HepG2 (cell line): Measurements from ENCODE around the gene SIGLECL1. TPM values are rescaled to one million over a fixed set of nuclear protein-coding genes. Genes with fewer than 3 reads are reported as not detected.

Experiments
- ATAC-seq: fragments of 200-7000 bp; cut with Tn5 transposase; 3 replicates; pipeline ENCODE4 v1.9.1; 2020; ENCODE audit warnings: mild to moderate bottlenecking, moderate library complexity
- BruUV-seq: library from RNA; stranded (reverse); fragments of 400-500 nt; replicated peaks from 2 replicates; lab custom pipeline; 2021; lab: Mats Ljungman, UMichigan
- CTCF ChIA-PET: fragments of 300-600 bp; formaldehyde crosslinking; extraction: SDS; loops from one replicate; lab custom pipeline; 2021; ENCODE audit warnings: low total read pairs, inconsistent platforms, low intra/inter-chr PET ratio; lab: Yijun Ruan, JAX
- POLR2A ChIA-PET: fragments of 350-600 bp; sonication (Branson Sonifier 250); formaldehyde crosslinking; loops from one replicate; lab custom pipeline; 2020; ENCODE audit warnings: antibody characterized with exemption, inconsistent platforms; lab: Yijun Ruan, JAX
- DNase-seq: peaks from one replicate; pipeline ENCODE4 v3.0.0-alpha.2; 2015; ENCODE audit warnings: low spot score
- FAIRE-seq: peaks from 3 replicates; lab custom pipeline; 2011; peaks lifted over from hg19 to GRCh38; lab: Jason Lieb, UNC
- H2AFZ ChIP-seq: one replicate; pipeline ENCODE4 v1.6.1; 2011; ENCODE audit warnings: low read length, inconsistent platforms
- H3K27ac ChIP-seq: fragments of 300-600 bp; 3 replicates; pipeline ENCODE4 v1.8.0; 2011; ENCODE audit warnings: mixed run types, mild to moderate bottlenecking, mixed read lengths, low read length, inconsistent platforms; ENCODE audit not compliant: insufficient read depth; ENCODE audit errors: extremely low read length
- H3K27me3 ChIP-seq, 2 experiments: fragments of 200-600 bp in 1 of 2; 2 replicates in 1 of 2; 3 replicates in 1 of 2; pipeline versions ENCODE4 v1.6.0 to v1.8.0; 2011; ENCODE audit warnings: low read length in 2 of 2, mild to moderate bottlenecking in 2 of 2, moderate library complexity in 2 of 2, inconsistent platforms in 1 of 2; ENCODE audit not compliant: insufficient read depth in 2 of 2, control insufficient read depth in 1 of 2
- H3K36me3 ChIP-seq, 2 experiments: fragments of 200-600 bp in 1 of 2; replicated peaks in 1 of 2; 2 replicates in 1 of 2; 3 replicates in 1 of 2; pipeline versions ENCODE4 v1.5.1 to v1.8.0; 2011; ENCODE audit warnings: low read length in 2 of 2, inconsistent platforms in 1 of 2; ENCODE audit not compliant: insufficient read depth in 2 of 2, control insufficient read depth in 1 of 2
- H3K4me1 ChIP-seq: 2 replicates; pipeline ENCODE4 v1.5.1; 2012; ENCODE audit warnings: low read length, inconsistent platforms; ENCODE audit not compliant: insufficient read depth
- H3K4me2 ChIP-seq: 2 replicates; pipeline ENCODE4 v1.6.0; 2011; ENCODE audit warnings: low read depth, low read length, inconsistent platforms
- H3K4me3 ChIP-seq, 3 experiments: fragments of 200-600 bp in 1 of 3; sonication (generic), shearing (Covaris generic) in 1 of 3; replicated peaks in 1 of 3; 2 replicates each; pipeline ENCODE4 v1.5.1; 2011 to 2016; ENCODE audit warnings: low read length in 3 of 3, inconsistent platforms in 2 of 3, low read depth in 2 of 3, mild to moderate bottlenecking in 2 of 3, control low read depth in 1 of 3, mixed read lengths in 1 of 3; ENCODE audit not compliant: insufficient read depth in 1 of 3
- H3K79me2 ChIP-seq: one replicate; pipeline ENCODE4 v1.6.1; 2011; ENCODE audit warnings: low read length, inconsistent platforms; ENCODE audit not compliant: insufficient read depth
- H3K9ac ChIP-seq: 2 replicates; pipeline ENCODE4 v1.6.0; 2011; ENCODE audit warnings: mild to moderate bottlenecking, low read depth, low read length, inconsistent platforms; ENCODE audit not compliant: insufficient read depth
- H3K9me3 ChIP-seq: 2 replicates; pipeline ENCODE4 v1.5.1; 2012; ENCODE audit warnings: mild to moderate bottlenecking, low read length
- H4K20me1 ChIP-seq: 2 replicates; pipeline ENCODE4 v1.6.0; 2011; ENCODE audit warnings: inconsistent platforms, mild to moderate bottlenecking, low read length, moderate library complexity; ENCODE audit not compliant: insufficient read depth
- NR2F1 ChIP-seq, 2 experiments: fragments of 450-650 bp in 1 of 2; formaldehyde crosslinking in 1 of 2; IDR thresholded peaks; 2 replicates each; pipeline versions ENCODE4 v1.5.0 to v1.6.1; 2016 to 2020; ENCODE audit warnings: mild to moderate bottlenecking in 1 of 2, missing compliant biosample characterization in 1 of 2, missing genetic modification reagents in 1 of 2, moderate library complexity in 1 of 2
- ONECUT2 ChIP-seq: sonication (generic); formaldehyde crosslinking; IDR thresholded peaks from 2 replicates; pipeline ENCODE4 v1.4.0; 2020; ENCODE audit warnings: missing genetic modification reagents
- PRPF4 ChIP-seq: fragments of 200-400 bp; formaldehyde crosslinking; IDR thresholded peaks from 2 replicates; pipeline ENCODE4 v1.6.1; 2016; ENCODE audit warnings: low read length, low read depth; ENCODE audit not compliant: poor library complexity, severe bottlenecking
- SOX5 ChIP-seq: IDR thresholded peaks from 2 replicates; pipeline ENCODE4 v1.6.1; 2016; ENCODE audit warnings: borderline replicate concordance
- SSRP1 ChIP-seq: IDR thresholded peaks from 2 replicates; pipeline ENCODE4 v1.6.1; 2016; ENCODE audit warnings: control low read depth
- ZBTB42 ChIP-seq: sonication (generic); formaldehyde crosslinking; IDR thresholded peaks from 2 replicates; pipeline ENCODE4 v1.5.0; 2020; ENCODE audit warnings: mild to moderate bottlenecking, missing genetic modification reagents
- ZC3H4 ChIP-seq: sonication (generic); formaldehyde crosslinking; IDR thresholded peaks from 2 replicates; pipeline ENCODE4 v1.4.0; 2020; ENCODE audit warnings: missing genetic modification reagents, borderline replicate concordance
- ZNF589 ChIP-seq: sonication (generic); formaldehyde crosslinking; conservative IDR thresholded peaks from 2 replicates; pipeline ENCODE4 v1.8.0; 2022; ENCODE audit warnings: mild to moderate bottlenecking, moderate library complexity, missing genetic modification reagents
- ZNF619 ChIP-seq: sonication (generic); formaldehyde crosslinking; IDR thresholded peaks from 2 replicates; pipeline ENCODE4 v1.4.0; 2020; ENCODE audit warnings: mild to moderate bottlenecking, missing genetic modification reagents
- ZNF660 ChIP-seq: sonication (generic); formaldehyde crosslinking; IDR thresholded peaks from 2 replicates; pipeline ENCODE4 v1.5.1; 2020; ENCODE audit warnings: mild to moderate bottlenecking, low read depth, missing genetic modification reagents, borderline replicate concordance
- ZNF781 ChIP-seq: sonication (generic); formaldehyde crosslinking; IDR thresholded peaks from 2 replicates; pipeline ENCODE4 v1.5.1; 2020; ENCODE audit warnings: borderline replicate concordance, mild to moderate bottlenecking, missing genetic modification reagents; ENCODE audit errors: not compliant biosample characterization
- ZNF782 ChIP-seq: sonication (generic); formaldehyde crosslinking; IDR thresholded peaks from 2 replicates; pipeline ENCODE4 v1.4.0; 2020; ENCODE audit warnings: missing genetic modification reagents, mild to moderate bottlenecking, borderline replicate concordance
- ZNF850 ChIP-seq: sonication (generic); formaldehyde crosslinking; conservative IDR thresholded peaks from 2 replicates; pipeline ENCODE4 v1.9.0; 2021; ENCODE audit warnings: mild to moderate bottlenecking, missing genetic modification reagents
- ZNF878 ChIP-seq: sonication (generic); formaldehyde crosslinking; IDR thresholded peaks from 2 replicates; pipeline ENCODE4 v1.8.1; 2023; ENCODE audit warnings: mild to moderate bottlenecking, missing genetic modification reagents, moderate library complexity
- WGBS: methylation state at CpG from one replicate; pipeline ENCODE4 v1.1.6; 2017; ENCODE audit warnings: low lambda C conversion rate; 5-methylcytosine and 5-hydroxymethylcytosine counted together
- in situ Hi-C: cut with HindIII; loops from 2 replicates; pipeline ENCODE4 v1.10.0; 2017; ENCODE audit warnings: low pct_unique_long_range_greater_than_20kb; ENCODE audit not compliant: extremely low pct_ligation_motif_present
- intact Hi-C: fragments of 100-400 bp; cut with micrococcal nuclease; formaldehyde crosslinking; loops from one replicate; pipeline ENCODE4 v1.10.0; 2022; ENCODE audit not compliant: unreplicated experiment
- polyA plus RNA-seq, 8 experiments: library from polyadenylated mRNA; depleted of rRNA in 3 of 8; stranded (reverse) in 7 of 8; unstranded in 1 of 8; fragments of >200 nt; fragmentation: Illumina TruSeq in 4 of 8; extraction: Trizol in 4 of 8; gene quantifications; 2 replicates each; pipeline versions ENCODE4 v1.2.1 to v1.2.3, GENCODE V29; 2011 to 2016; ENCODE audit warnings: low read depth in 4 of 8, missing spikeins in 1 of 8, mixed read lengths in 1 of 8; ENCODE audit not compliant: insufficient read depth in 1 of 8
- total RNA-seq, 5 experiments: library from RNA; depleted of rRNA; stranded (reverse); fragments of >200 nt; fragmentation: Illumina TruSeq; extraction: Trizol; gene quantifications; 2 replicates each; pipeline ENCODE4 v1.2.3, GENCODE V29; 2016; ENCODE audit warnings: low read depth in 1 of 5
- TF ChIP-seq, protein P1 (sequence below): sonication (generic); formaldehyde crosslinking; IDR thresholded peaks from 2 replicates; pipeline ENCODE4 v1.8.1; 2022; ENCODE audit warnings: low read depth, mild to moderate bottlenecking, missing genetic modification reagents

SIGLECL1 gene
- total and polyA plus RNA-seq, 2 of the 13 experiments (the other 11 are each of a cell fraction or from before 2014, with no cell fraction given) = not detected

DNA sequence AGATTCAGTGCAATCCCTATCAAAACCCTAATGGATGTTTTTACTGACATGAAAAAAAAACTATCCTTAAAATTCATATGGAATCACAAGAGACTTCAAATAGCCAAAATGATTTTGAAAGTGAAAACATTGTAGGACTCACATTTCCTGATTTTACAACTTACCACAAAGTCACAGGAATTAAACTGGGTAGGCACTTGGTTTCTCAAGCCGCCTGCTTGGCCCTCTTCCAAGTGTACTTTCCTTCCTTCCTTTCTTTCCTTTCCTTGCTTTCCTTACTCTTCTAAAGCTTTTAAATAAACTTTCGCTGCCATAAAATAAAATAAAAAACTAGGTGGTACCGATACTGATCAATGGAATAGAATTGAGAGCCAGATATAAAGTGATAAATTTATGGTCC, 47.0 kb upstream of the SIGLECL1 start:
- intact Hi-C loops = no loop called here
- no peak for FAIRE-seq

More for the DNA sequence above, 47.0 kb upstream of the SIGLECL1 start:
- ATAC-seq (no peak), DNase-seq (no peak)
- H2AFZ ChIP-seq = no peak overlapping the region
- no peaks in the 10 kb centered on the region for H3K4me1 ChIP-seq
- in situ Hi-C loops = no loop called here
- no peak for TF ChIP-seq ZBTB42
- TF ChIP-seq SSRP1 = no peak
- no peak for TF ChIP-seq PRPF4
- no peak for TF ChIP-seq ZNF660 (CRISPR knock-in tag)
- no peak for TF ChIP-seq ZNF782 (CRISPR knock-in tag)
- TF ChIP-seq, protein P1, sequence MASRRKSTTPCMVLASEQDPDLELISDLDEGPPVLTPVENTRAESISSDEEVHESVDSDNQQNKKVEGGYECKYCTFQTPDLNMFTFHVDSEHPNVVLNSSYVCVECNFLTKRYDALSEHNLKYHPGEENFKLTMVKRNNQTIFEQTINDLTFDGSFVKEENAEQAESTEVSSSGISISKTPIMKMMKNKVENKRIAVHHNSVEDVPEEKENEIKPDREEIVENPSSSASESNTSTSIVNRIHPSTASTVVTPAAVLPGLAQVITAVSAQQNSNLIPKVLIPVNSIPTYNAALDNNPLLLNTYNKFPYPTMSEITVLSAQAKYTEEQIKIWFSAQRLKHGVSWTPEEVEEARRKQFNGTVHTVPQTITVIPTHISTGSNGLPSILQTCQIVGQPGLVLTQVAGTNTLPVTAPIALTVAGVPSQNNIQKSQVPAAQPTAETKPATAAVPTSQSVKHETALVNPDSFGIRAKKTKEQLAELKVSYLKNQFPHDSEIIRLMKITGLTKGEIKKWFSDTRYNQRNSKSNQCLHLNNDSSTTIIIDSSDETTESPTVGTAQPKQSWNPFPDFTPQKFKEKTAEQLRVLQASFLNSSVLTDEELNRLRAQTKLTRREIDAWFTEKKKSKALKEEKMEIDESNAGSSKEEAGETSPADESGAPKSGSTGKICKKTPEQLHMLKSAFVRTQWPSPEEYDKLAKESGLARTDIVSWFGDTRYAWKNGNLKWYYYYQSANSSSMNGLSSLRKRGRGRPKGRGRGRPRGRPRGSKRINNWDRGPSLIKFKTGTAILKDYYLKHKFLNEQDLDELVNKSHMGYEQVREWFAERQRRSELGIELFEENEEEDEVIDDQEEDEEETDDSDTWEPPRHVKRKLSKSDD (CRISPR knock-in tag) = no peak
- no peak for TF ChIP-seq ZNF781
- TF ChIP-seq SOX5 (CRISPR knock-in tag) = no peak
- TF ChIP-seq ZNF589 = no peak
- TF ChIP-seq ZC3H4 (CRISPR knock-in tag) = no peak
- no peak for TF ChIP-seq ONECUT2 (CRISPR knock-in tag)
- no peak for TF ChIP-seq ZNF619 (CRISPR knock-in tag)
- TF ChIP-seq NR2F1 (CRISPR knock-in tag; IDR thresholded peaks at IDR 0.05) = no peak
- TF ChIP-seq ZNF878 (CRISPR knock-in tag) = no peak
- no peak for TF ChIP-seq ZNF850 (CRISPR knock-in tag)
- BruUV-seq = no TSS peak
- no peak overlapping the region for H3K9ac ChIP-seq
- no peak overlapping the region for H3K27ac ChIP-seq
- H3K36me3 ChIP-seq = no peaks in the 10 kb centered on the region
- H3K79me2 ChIP-seq = no peaks in the 10 kb centered on the region
- peaks cover 0 to 14% of the 10 kb centered on the region in 2 experiments; a peak in 2 of 5 replicates for H3K27me3 ChIP-seq
- H3K9me3 ChIP-seq = no peaks in the 10 kb centered on the region
- H4K20me1 ChIP-seq = no peaks in the 10 kb centered on the region
- no peak overlapping the region for H3K4me3 ChIP-seq
- ChIA-PET CTCF (no interaction called here), POLR2A (no interaction called here)
- H3K4me2 ChIP-seq = no peak overlapping the region
- WGBS = under 1% methylated on average over 3 of the region's 3 CpGs
